Measurements from ENCODE around the gene RAD50.

GRCh38 chr5:132622608-132623007 lies 65.8 kb downstream of the RAD50 start:
- TF ChIP-seq CTCF (IDR thresholded peaks at IDR 0.05), result no peak
- TF ChIP-seq POLR2A (IDR thresholded peaks at IDR 0.05), result no peak
- no peak for TF ChIP-seq POLR2AphosphoS5 (IDR thresholded peaks at IDR 0.05)
